NT2/D1 (cell line): ENCODE measurements around the gene ZBTB47.

Experiments used
- SUZ12 ChIP-seq: IDR thresholded peaks from 2 replicates; pipeline ENCODE4 v1.6.1; 2011; ENCODE audit not compliant: insufficient read length, insufficient read depth; ENCODE audit errors: extremely low read depth
- ZNF274 ChIP-seq: IDR thresholded peaks from 2 replicates; pipeline ENCODE4 v1.6.1; 2011; ENCODE audit warnings: mild to moderate bottlenecking, low read depth, low read length

DNA sequence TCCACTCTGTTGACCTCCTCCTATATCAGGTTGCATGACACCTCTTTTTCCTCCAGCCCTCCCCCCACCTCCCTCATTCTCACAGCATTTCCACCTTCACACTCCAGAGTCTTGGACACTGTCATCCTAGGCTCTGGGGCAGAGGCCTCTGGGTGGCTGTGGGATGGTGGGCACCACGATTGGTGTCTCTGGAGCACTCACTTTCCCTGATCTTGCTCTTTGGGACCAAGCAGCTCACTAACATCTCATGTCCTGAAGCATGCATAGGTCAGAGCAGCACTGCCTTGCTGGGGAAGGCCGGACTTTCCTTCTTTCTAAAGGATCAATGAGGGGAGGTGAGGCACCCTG is 14.9 kb downstream of the ZBTB47 start:
- TF ChIP-seq SUZ12 = no peak
- no peak for TF ChIP-seq ZNF274
